HK-2 (cell line): ENCODE data around the gene IGFBPL1.
"Not testable (repeated sequence)": the region's sequence is repeated elsewhere in the genome, so short reads cannot be mapped to it uniquely, and the experiment has no call there.

Source experiments
- DNase-seq: peaks from one replicate; pipeline ENCODE4 v3.0.0-alpha.2; 2018; ENCODE audit not compliant: unreplicated experiment

Gene IGFBPL1

DNA sequence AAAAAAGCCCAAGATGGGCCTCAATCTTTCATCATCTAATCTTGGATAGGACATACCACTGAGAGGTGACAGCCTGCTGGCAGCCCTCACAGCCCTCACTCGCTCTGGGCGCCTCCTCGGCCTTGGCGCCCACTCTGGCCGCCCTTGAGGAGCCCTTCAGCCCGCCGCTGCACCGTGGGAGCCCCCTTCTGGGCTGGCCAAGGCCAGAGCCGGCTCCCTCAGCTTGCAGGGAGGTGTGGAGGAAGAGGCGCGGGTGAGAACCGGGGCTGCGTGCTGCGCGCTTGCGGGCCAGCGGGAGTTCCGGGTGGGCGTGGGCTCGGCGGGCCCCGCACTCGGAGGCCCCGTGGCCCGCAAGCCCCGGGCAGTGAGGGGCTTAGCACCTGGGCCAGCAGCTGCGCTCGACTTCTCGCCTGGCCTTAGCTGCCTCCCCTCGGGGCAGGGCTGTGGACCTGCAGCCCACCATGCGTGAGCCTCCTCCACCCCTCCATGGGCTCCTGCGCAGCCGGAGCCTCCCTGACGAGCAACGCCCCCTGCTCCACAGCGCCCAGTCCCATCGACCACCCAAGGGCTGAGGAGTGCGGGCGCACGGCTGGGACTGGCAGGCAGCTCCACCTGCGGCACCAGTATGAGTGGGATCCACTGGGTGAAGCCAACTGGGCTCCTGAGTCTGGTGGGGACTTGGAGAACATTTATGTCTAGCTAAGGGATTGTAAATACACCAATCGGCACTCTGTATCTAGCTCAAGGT is 46.7 kb downstream of the IGFBPL1 start:
- not testable (repeated sequence) for DNase-seq

DNA sequence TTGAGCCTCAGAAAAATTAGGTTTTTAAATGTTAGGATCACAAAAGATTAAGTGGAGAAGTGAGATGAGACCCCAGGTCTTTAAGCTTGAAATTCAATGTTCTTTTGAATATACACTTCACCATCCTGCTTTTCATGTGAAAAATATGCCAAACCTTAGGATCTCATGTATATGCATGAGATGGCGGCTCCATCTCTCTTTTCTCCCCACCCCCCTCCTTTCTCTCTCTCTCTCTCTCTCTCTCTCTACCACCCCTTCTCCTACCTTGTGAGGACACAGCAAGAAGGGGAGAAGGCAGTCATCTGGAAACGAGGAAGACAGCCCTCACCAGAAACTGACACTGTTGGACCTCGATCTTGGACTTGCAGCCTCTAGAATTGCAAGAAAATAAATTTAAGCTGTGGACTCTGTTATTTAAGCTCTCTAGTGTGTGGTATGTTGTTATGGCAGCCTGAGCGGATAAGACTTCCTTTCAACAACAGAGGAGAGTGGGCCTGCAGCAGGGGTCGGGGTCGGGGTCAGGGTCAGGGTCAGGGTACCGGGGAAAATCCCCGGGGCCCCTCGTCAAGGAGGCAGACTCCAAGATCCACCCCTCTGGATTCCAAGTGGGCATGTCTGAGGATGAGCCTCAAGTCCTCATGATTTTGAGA is 48.1 kb downstream of the IGFBPL1 start:
- no peak for DNase-seq

GRCh38 chr9:38375572-38375963 is 48.7 kb downstream of the IGFBPL1 start:
- no peak for DNase-seq

DNA sequence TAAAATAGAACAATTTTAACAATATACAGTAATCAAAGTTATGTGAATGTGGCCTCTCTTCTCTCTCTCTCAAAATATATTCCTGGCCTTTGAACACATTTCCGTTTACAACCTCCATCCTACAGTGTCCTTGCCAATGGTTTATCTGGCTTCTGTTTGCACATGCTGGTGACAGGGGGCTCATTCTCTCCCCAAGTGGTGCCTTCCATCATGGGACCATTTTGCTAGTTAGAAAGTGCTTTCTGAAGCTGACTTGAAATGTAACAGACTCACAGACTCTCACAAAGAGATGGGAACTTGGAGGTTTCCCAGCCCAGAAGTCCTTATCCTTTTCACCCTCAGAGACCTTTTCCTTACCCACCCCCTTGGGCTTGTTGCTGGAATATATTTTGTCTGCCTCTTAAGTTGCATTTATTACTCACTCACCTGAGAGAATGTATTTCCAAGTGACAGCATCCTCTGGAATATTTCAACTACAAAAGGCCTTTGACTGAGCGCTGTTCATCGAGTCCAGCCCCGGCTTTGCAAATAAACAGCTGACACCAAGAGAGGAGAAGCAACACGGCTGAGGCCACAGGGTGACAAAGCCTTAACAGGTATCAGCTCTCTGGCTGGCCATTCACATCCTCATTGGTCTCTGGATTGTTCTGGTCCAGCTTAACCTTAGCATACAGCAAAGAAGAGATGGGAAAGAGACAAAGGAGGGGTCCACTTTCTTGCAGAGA is 49.2 kb downstream of the IGFBPL1 start:
- DNase-seq, result no peak

GRCh38 chr9:38373679-38374078 is 50.6 kb downstream of the IGFBPL1 start:
- DNase-seq, result no peak

- DNase-seq, result no peak
Observed at GRCh38 chr9:38372762-38373619, 51.3 kb downstream of the IGFBPL1 start.

GRCh38 chr9:38371495-38371894 is 52.8 kb downstream of the IGFBPL1 start:
- DNase-seq, result no peak

GRCh38 chr9:38370176-38370575 is 54.1 kb downstream of the IGFBPL1 start:
- no peak for DNase-seq

- DNase-seq, result no peak
Observed at GRCh38 chr9:38368731-38369130, 55.5 kb downstream of the IGFBPL1 start.

DNA sequence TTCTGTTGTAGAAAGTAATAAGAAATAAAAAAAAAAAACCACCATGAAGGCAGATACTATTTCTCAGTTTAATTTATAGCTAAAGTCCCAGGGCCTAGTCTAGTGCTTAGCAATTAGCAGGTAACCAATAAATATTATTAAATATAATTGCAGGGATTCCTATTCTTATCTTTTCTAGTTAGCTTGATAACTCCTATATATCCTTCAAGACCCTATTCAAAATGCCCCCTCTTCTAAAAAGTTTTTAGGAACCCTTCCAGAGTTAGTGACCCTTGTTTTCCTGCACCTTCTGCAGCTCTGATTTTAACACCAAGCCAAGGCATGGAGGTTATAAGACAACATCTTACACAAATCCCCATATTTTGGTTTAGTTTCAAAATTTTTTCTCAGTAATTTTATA is 56.4 kb downstream of the IGFBPL1 start:
- DNase-seq, result no peak

- DNase-seq, result no peak
Observed at GRCh38 chr9:38363589-38363925, 60.7 kb downstream of the IGFBPL1 start.

GRCh38 chr9:38362852-38363588 is 61.2 kb downstream of the IGFBPL1 start:
- DNase-seq, result no peak

GRCh38 chr9:38361473-38361850 is 62.8 kb downstream of the IGFBPL1 start:
- DNase-seq, result no peak

- DNase-seq, result no peak
Observed at GRCh38 chr9:38360839-38361472, 63.3 kb downstream of the IGFBPL1 start.

GRCh38 chr9:38359689-38360385 is 64.4 kb downstream of the IGFBPL1 start:
- DNase-seq, result no peak

DNA sequence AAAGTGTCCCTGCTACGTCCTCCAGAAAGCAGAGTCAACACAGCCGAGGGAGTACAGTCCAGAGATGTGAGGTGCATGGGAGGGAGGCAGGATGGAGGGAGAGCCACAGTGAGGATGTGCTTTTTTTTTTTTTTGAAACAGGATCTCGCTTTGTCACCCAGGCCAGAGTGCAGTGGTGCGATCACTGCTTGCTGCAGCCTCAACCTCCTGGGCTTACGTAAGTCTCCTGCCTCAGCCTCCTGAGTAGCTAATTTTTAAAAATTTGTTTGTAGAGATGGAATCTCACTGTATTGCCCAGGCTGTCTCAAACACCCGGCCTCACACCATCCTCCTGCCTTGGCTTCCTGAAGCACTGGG is 65.0 kb downstream of the IGFBPL1 start:
- DNase-seq, result no peak

DNA sequence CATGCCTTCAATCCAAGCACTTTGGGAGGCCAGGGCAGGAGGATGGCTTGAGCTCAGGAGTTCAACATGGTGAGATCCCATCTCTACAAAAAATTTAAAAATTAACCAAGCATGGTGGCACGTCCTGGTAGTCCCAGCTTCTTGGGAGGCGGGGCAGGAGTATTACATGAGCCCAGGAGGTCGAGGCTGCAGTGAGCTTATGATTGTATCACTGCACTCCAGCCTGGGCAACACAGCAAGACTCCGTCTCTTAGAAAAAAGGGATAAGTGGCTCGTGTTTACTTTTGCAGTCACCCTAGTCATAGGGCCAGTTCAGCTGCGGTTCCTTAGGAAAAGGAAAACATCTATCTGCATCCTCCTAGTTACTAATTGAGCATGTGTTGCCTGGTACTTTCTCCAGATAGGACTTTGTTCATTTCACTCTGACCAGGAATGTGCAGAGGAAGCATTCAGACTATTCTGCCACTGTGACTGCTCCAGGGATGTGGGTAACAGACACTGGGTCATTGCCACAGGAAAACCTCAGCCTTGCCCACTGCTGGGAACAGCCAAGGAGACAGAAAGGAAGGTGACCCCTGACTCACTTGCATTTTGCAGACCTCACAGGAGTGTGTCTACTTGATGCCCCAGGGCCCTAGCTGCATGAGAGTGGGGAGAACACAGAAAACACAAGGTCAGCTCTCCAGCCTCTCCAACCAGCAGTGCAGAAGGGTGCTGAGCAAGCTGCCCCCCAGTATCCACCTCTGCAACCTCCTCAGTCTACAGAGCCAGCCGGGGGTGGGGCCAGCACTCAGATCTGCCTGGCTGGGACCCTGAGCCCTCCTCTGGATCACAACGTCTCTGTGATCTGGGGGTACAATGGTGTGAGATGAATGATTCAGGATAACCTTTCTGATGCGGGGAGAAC is 65.6 kb downstream of the IGFBPL1 start:
- DNase-seq, result no peak

DNA sequence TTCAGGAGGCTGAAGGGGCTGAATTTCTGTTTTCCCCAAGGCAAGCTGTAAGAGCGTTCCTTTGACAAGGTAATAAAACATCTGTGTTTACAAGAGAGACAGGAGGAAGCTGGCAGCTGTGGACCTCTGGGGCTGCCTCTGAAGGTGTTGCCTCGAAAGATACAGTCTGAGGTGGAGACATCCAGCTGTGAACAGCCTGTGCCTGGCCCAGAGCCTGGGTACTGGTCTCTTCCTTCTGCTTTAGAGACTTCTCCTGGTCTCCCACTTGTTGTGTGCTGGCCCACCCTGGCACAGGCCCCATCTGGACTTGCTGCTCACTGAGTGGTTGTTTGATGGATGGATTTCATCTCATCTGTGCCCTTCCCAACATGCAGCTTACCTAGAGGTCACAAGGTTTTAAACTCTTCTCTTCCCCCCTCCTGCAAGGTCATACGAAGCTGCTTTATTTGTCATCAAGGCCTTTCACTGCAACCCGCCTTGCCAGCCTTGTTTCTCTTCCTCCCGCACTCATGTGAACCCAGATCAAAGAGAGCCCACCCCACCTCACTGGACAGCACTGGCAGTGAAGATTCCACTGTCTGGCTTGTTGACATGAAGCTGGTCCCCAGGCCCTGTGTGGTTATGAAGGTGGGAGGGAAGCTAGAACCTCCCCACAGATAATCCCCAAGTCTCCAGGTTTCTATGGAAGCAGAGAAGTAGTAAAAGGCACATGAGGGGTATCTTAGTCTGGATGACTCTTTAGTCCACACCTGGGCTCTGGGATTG is 66.7 kb downstream of the IGFBPL1 start:
- no peak for DNase-seq

DNA sequence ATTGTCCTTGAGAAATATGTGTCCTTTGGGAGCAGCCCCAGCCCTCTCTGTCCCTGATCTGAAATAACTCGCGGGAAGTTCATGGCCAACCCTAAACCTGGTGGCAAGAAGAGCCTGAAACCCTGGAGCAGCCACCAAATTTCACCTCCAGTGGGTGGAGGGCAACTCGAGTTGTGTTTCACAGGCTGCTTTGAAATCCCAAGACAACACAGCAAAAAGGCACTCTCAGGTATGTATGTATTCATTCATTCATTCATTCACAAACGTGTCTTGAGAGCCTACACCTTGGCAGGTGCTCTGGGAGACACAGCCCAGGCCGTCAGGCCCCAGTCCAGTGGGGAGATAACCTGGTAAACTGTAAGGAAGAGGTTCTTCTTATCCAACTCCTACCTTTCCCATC is 67.4 kb downstream of the IGFBPL1 start:
- DNase-seq, result no peak
